Measurements from ENCODE around the gene SNCA.

The SNCA gene

DNA sequence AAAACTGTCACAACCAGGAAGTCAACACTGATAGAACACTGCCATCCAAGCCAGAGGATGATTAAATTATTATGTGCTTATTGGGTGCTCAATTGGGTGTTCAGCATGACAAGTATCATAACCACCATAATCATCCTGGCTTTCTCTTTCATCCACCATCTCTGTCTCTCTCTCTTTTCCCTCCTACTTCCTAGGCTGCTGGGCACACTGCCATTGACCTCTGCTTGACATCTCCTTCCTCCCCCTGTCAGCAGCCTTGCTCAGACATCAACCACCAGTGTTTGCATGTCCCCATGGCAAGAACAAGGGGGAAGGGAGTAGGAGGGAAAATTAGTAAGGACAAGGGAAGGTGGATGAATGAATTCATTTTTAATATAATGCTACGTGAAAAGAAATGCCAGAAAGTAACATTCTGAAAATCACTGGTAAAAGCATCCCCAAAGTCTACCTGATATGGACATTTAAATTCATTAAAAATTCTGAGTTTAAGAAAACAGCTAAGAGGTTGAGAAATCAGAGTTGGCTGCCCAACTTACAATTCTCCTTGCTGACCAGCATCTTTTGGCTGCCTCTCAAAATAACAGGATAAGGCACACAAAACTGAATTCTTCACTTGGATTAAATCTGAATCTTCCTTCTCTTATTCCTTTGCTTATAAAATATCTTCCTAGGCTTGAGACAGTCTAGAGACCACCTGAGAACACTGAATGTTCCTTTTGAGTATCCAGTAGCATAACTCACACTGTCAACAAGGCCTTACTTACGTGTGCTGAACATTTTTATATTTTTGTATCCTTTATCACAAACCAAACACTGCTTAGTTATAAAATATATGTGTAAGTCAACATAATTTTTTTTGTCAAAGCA lies 48.5 kb downstream of the SNCA start:
- Histone ChIP-seq H3K36me3 (ENCODE audit: control insufficient read depth in 2 of 2, insufficient read depth in 2 of 2, low read length in 2 of 2) (no peaks in the 10 kb centered on the region), H3K9me3 (ENCODE audit: control insufficient read depth in 2 of 2, low read length in 2 of 2) (no peaks in the 10 kb centered on the region), H3K9ac (ENCODE audit: low read length in 2 of 2) (no peak overlapping the region), H3K27ac (ENCODE audit: low read length) (no peak overlapping the region), H3K4me1 (ENCODE audit: control insufficient read depth, insufficient read depth, low read length) (no peaks in the 10 kb centered on the region), H3K27me3 (ENCODE audit: control insufficient read depth in 1 of 2, insufficient read depth in 2 of 2, low read length in 2 of 2) (no peaks in the 10 kb centered on the region), H3K4me3 (ENCODE audit: low read length in 2 of 2) (no peak overlapping the region)

- no peaks in the 10 kb centered on the region for H3K4me1 ChIP-seq (ENCODE audit: control insufficient read depth, insufficient read depth, low read length)
- no peak overlapping the region for H3K27ac ChIP-seq (ENCODE audit: low read length)
- no peaks in the 10 kb centered on the region for H3K27me3 ChIP-seq (ENCODE audit: control insufficient read depth in 1 of 2, insufficient read depth in 2 of 2, low read length in 2 of 2)
- no peaks in the 10 kb centered on the region for H3K36me3 ChIP-seq (ENCODE audit: control insufficient read depth in 2 of 2, insufficient read depth in 2 of 2, low read length in 2 of 2)
- H3K4me3 ChIP-seq (ENCODE audit: low read length in 2 of 2), result no peak overlapping the region
- H3K9me3 ChIP-seq (ENCODE audit: control insufficient read depth in 2 of 2, low read length in 2 of 2), result no peaks in the 10 kb centered on the region
- H3K9ac ChIP-seq (ENCODE audit: low read length in 2 of 2), result no peak overlapping the region
Observed at GRCh38 chr4:89784686-89785231, 52.2 kb downstream of the SNCA start.

DNA sequence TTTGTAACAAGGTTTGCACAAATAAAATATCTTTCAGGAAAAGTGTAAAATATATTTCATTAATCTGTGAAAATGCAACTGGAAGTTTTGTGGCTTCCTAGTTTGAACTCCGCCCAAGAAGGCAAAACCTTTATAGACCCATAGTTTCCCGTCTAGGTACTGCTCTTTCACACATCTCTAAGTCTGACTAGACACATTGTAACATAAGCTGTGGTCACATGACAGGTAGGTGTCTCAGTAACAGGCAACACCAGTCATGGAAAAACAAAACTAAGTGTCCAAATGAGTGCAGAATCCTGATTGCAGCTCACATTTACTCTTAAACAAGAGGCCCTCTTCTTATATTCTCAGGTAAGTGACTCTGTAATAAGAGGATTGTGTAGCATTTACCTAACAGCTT lies 55.6 kb downstream of the SNCA start:
- Histone ChIP-seq H3K4me1 (ENCODE audit: control insufficient read depth, insufficient read depth, low read length) (no peaks in the 10 kb centered on the region), H3K36me3 (ENCODE audit: control insufficient read depth in 2 of 2, insufficient read depth in 2 of 2, low read length in 2 of 2) (no peaks in the 10 kb centered on the region), H3K27ac (ENCODE audit: low read length) (no peak overlapping the region), H3K9me3 (ENCODE audit: control insufficient read depth in 2 of 2, low read length in 2 of 2) (no peaks in the 10 kb centered on the region), H3K27me3 (ENCODE audit: control insufficient read depth in 1 of 2, insufficient read depth in 2 of 2, low read length in 2 of 2) (no peaks in the 10 kb centered on the region), H3K4me3 (ENCODE audit: low read length in 2 of 2) (no peak overlapping the region), H3K9ac (ENCODE audit: low read length in 2 of 2) (no peak overlapping the region)

DNA sequence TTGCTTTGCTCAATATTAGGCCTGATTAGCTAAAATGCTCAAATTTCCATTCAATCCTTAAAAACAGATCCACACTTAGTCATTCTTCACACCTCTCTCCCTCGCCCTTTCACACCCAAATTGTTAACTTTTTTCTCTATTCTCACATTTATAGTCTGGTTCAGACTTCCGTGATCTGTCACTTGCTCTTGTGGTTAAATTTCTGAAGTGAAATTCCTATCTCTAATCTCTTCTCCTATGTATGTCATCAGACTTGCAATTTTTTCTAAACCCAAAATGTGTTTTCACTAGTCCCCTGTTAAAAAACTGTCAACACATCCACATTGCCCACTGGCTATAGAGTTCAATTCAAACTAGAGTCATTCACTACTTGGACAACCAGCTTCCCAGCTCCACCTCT lies 63.2 kb downstream of the SNCA start:
- Histone ChIP-seq H3K36me3 (ENCODE audit: control insufficient read depth in 2 of 2, insufficient read depth in 2 of 2, low read length in 2 of 2) (no peaks in the 10 kb centered on the region), H3K9me3 (ENCODE audit: control insufficient read depth in 2 of 2, low read length in 2 of 2) (no peaks in the 10 kb centered on the region), H3K4me1 (ENCODE audit: control insufficient read depth, insufficient read depth, low read length) (no peaks in the 10 kb centered on the region), H3K27me3 (ENCODE audit: control insufficient read depth in 1 of 2, insufficient read depth in 2 of 2, low read length in 2 of 2) (no peaks in the 10 kb centered on the region), H3K4me3 (ENCODE audit: low read length in 2 of 2) (no peak overlapping the region), H3K9ac (ENCODE audit: low read length in 2 of 2) (no peak overlapping the region), H3K27ac (ENCODE audit: low read length) (no peak overlapping the region)

GRCh38 chr4:89769856-89770255 lies 67.1 kb downstream of the SNCA start:
- H3K4me3 ChIP-seq (ENCODE audit: low read length in 2 of 2), result no peak overlapping the region

GRCh38 chr4:89767924-89768323 lies 69.0 kb downstream of the SNCA start:
- no peaks in the 10 kb centered on the region for H3K4me1 ChIP-seq (ENCODE audit: control insufficient read depth, insufficient read depth, low read length)
- H3K27me3 ChIP-seq (ENCODE audit: control insufficient read depth in 1 of 2, insufficient read depth in 2 of 2, low read length in 2 of 2), result no peaks in the 10 kb centered on the region
- no peaks in the 10 kb centered on the region for H3K36me3 ChIP-seq (ENCODE audit: control insufficient read depth in 2 of 2, insufficient read depth in 2 of 2, low read length in 2 of 2)
- no peak overlapping the region for H3K27ac ChIP-seq (ENCODE audit: low read length)
- no peak overlapping the region for H3K9ac ChIP-seq (ENCODE audit: low read length in 2 of 2)
- H3K9me3 ChIP-seq (ENCODE audit: control insufficient read depth in 2 of 2, low read length in 2 of 2), result no peaks in the 10 kb centered on the region
- H3K4me3 ChIP-seq (ENCODE audit: low read length in 2 of 2), result no peak overlapping the region

More at GRCh38 chr4:89769856-89770255, 67.1 kb downstream of the SNCA start:
- Histone ChIP-seq H3K9me3 (ENCODE audit: control insufficient read depth in 2 of 2, low read length in 2 of 2) (no peaks in the 10 kb centered on the region), H3K4me1 (ENCODE audit: control insufficient read depth, insufficient read depth, low read length) (no peaks in the 10 kb centered on the region), H3K9ac (ENCODE audit: low read length in 2 of 2) (no peak overlapping the region), H3K36me3 (ENCODE audit: control insufficient read depth in 2 of 2, insufficient read depth in 2 of 2, low read length in 2 of 2) (no peaks in the 10 kb centered on the region), H3K27ac (ENCODE audit: low read length) (no peak overlapping the region), H3K27me3 (ENCODE audit: control insufficient read depth in 1 of 2, insufficient read depth in 2 of 2, low read length in 2 of 2) (no peaks in the 10 kb centered on the region)

DNA sequence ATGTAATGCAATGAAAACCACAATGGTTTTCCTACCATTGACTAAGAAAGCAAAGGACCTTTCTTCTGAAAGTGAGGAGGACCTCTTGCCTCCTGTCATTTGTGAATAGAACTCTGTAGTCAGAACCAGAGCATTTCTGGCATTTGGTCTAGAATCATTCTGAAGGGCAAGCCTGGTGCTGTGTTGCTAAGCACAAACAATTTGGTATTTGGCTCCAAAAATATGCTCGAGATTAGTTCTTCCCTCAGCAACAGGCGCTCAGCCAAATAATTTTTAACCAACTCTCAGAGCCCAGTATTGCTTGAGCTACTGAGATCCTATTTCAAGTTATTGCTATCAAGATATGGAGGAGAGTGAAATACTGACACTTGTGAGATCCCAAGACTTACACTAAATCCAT lies 71.0 kb downstream of the SNCA start:
- Histone ChIP-seq H3K27ac (ENCODE audit: low read length) (no peak overlapping the region), H3K27me3 (ENCODE audit: control insufficient read depth in 1 of 2, insufficient read depth in 2 of 2, low read length in 2 of 2) (no peaks in the 10 kb centered on the region), H3K4me1 (ENCODE audit: control insufficient read depth, insufficient read depth, low read length) (no peaks in the 10 kb centered on the region), H3K9me3 (ENCODE audit: control insufficient read depth in 2 of 2, low read length in 2 of 2) (no peaks in the 10 kb centered on the region), H3K36me3 (ENCODE audit: control insufficient read depth in 2 of 2, insufficient read depth in 2 of 2, low read length in 2 of 2) (no peaks in the 10 kb centered on the region), H3K9ac (ENCODE audit: low read length in 2 of 2) (no peak overlapping the region), H3K4me3 (ENCODE audit: low read length in 2 of 2) (no peak overlapping the region)

- H3K4me1 ChIP-seq (ENCODE audit: control insufficient read depth, insufficient read depth, low read length), result no peaks in the 10 kb centered on the region
Observed at GRCh38 chr4:89765528-89765927, 71.4 kb downstream of the SNCA start.

DNA sequence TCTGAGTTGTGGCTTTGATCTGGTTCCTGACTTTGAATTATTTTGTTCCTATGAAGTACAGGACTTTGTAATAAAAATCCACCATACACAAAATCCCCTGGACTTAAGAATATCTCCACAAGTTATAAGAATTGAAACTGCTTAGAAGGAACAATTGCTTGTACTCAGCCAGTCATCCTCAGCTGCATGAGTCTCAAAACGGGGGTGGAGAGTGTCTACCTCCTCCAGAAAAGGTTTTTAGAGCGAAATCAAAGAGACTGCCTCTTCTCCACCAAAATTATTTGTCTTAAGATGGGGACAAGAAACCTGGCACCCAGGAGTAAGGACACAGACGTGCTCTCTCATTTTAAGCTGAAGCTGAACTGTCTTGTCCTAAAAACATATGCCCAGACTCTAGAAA lies 74.7 kb downstream of the SNCA start:
- no peak overlapping the region for H3K9ac ChIP-seq (ENCODE audit: low read length in 2 of 2)
- no peak overlapping the region for H3K4me3 ChIP-seq (ENCODE audit: low read length in 2 of 2)
- no peaks in the 10 kb centered on the region for H3K4me1 ChIP-seq (ENCODE audit: control insufficient read depth, insufficient read depth, low read length)
- H3K36me3 ChIP-seq (ENCODE audit: control insufficient read depth in 2 of 2, insufficient read depth in 2 of 2, low read length in 2 of 2), result no peaks in the 10 kb centered on the region
- no peaks in the 10 kb centered on the region for H3K9me3 ChIP-seq (ENCODE audit: control insufficient read depth in 2 of 2, low read length in 2 of 2)
- H3K27me3 ChIP-seq (ENCODE audit: control insufficient read depth in 1 of 2, insufficient read depth in 2 of 2, low read length in 2 of 2), result no peaks in the 10 kb centered on the region
- no peak overlapping the region for H3K27ac ChIP-seq (ENCODE audit: low read length)

More at GRCh38 chr4:89765528-89765927, 71.4 kb downstream of the SNCA start:
- H3K27me3 ChIP-seq (ENCODE audit: control insufficient read depth in 1 of 2, insufficient read depth in 2 of 2, low read length in 2 of 2), result no peaks in the 10 kb centered on the region
- no peaks in the 10 kb centered on the region for H3K9me3 ChIP-seq (ENCODE audit: control insufficient read depth in 2 of 2, low read length in 2 of 2)
- H3K36me3 ChIP-seq (ENCODE audit: control insufficient read depth in 2 of 2, insufficient read depth in 2 of 2, low read length in 2 of 2), result no peaks in the 10 kb centered on the region
- H3K27ac ChIP-seq (ENCODE audit: low read length), result no peak overlapping the region
- H3K4me3 ChIP-seq (ENCODE audit: low read length in 2 of 2), result no peak overlapping the region
- no peak overlapping the region for H3K9ac ChIP-seq (ENCODE audit: low read length in 2 of 2)

- Histone ChIP-seq H3K27ac (ENCODE audit: low read length) (no peak overlapping the region), H3K36me3 (ENCODE audit: control insufficient read depth in 2 of 2, insufficient read depth in 2 of 2, low read length in 2 of 2) (no peaks in the 10 kb centered on the region), H3K9me3 (ENCODE audit: control insufficient read depth in 2 of 2, low read length in 2 of 2) (no peaks in the 10 kb centered on the region), H3K4me1 (ENCODE audit: control insufficient read depth, insufficient read depth, low read length) (no peaks in the 10 kb centered on the region), H3K27me3 (ENCODE audit: control insufficient read depth in 1 of 2, insufficient read depth in 2 of 2, low read length in 2 of 2) (no peaks in the 10 kb centered on the region), H3K4me3 (ENCODE audit: low read length in 2 of 2) (no peak overlapping the region), H3K9ac (ENCODE audit: low read length in 2 of 2) (no peak overlapping the region)
Observed at GRCh38 chr4:89759426-89759825, 77.5 kb downstream of the SNCA start.

GRCh38 chr4:89757154-89757719 lies 79.7 kb downstream of the SNCA start:
- Histone ChIP-seq H3K4me1 (ENCODE audit: control insufficient read depth, insufficient read depth, low read length) (peaks cover 9% of the 10 kb centered on the region), H3K4me3 (ENCODE audit: low read length in 2 of 2) (no peak overlapping the region), H3K9ac (ENCODE audit: low read length in 2 of 2) (no peak overlapping the region), H3K9me3 (ENCODE audit: control insufficient read depth in 2 of 2, low read length in 2 of 2) (no peaks in the 10 kb centered on the region), H3K27ac (ENCODE audit: low read length) (no peak overlapping the region), H3K36me3 (ENCODE audit: control insufficient read depth in 2 of 2, insufficient read depth in 2 of 2, low read length in 2 of 2) (no peaks in the 10 kb centered on the region), H3K27me3 (ENCODE audit: control insufficient read depth in 1 of 2, insufficient read depth in 2 of 2, low read length in 2 of 2) (no peaks in the 10 kb centered on the region)
